ENCODE measurements around the gene RALGAPA2. TPM values are rescaled to one million over a fixed set of nuclear protein-coding genes. Genes with fewer than 3 reads are reported as not detected.

Gene RALGAPA2
- total RNA-seq, 1 experiment from 2014 or later: 18.2 TPM

DNA sequence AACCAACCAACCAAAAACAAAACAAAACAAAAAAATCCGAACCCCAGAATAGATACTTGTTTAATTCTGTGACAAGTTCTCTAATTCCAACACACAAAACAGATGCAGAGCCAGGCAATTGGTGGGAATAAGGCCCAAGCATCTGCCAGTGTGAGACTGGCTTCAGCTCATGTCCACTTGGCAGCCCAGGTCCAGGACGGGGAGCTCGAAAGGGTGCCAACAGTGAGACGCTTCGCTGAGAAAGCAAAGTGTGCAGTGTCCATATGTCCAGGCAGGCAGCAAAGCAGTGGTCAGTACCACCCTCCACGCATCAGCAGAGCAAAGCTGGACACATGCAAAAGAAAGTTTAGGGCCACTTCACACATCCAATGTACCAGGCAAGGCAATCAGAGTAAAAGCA lies 102.9 kb downstream of the RALGAPA2 start (continued):
- TF ChIP-seq NFATC4 (CRISPR knock-in tag; IDR thresholded peaks at IDR 0.05) (no peak), GABPB1 (CRISPR knock-in tag; IDR thresholded peaks at IDR 0.05) (no peak), ZNF219 (CRISPR knock-in tag; IDR thresholded peaks at IDR 0.05; ENCODE audit: borderline replicate concordance) (no peak), FOXK1 (CRISPR knock-in tag; IDR thresholded peaks at IDR 0.05) (no peak)
- TF ChIP-seq, protein P1, sequence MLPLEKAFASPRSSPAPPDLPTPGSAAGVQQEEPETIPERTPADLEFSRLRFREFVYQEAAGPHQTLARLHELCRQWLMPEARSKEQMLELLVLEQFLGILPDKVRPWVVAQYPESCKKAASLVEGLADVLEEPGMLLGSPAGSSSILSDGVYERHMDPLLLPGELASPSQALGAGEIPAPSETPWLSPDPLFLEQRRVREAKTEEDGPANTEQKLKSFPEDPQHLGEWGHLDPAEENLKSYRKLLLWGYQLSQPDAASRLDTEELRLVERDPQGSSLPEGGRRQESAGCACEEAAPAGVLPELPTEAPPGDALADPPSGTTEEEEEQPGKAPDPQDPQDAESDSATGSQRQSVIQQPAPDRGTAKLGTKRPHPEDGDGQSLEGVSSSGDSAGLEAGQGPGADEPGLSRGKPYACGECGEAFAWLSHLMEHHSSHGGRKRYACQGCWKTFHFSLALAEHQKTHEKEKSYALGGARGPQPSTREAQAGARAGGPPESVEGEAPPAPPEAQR (CRISPR knock-in tag; IDR thresholded peaks at IDR 0.05): no peak
- TF ChIP-seq, protein P2, sequence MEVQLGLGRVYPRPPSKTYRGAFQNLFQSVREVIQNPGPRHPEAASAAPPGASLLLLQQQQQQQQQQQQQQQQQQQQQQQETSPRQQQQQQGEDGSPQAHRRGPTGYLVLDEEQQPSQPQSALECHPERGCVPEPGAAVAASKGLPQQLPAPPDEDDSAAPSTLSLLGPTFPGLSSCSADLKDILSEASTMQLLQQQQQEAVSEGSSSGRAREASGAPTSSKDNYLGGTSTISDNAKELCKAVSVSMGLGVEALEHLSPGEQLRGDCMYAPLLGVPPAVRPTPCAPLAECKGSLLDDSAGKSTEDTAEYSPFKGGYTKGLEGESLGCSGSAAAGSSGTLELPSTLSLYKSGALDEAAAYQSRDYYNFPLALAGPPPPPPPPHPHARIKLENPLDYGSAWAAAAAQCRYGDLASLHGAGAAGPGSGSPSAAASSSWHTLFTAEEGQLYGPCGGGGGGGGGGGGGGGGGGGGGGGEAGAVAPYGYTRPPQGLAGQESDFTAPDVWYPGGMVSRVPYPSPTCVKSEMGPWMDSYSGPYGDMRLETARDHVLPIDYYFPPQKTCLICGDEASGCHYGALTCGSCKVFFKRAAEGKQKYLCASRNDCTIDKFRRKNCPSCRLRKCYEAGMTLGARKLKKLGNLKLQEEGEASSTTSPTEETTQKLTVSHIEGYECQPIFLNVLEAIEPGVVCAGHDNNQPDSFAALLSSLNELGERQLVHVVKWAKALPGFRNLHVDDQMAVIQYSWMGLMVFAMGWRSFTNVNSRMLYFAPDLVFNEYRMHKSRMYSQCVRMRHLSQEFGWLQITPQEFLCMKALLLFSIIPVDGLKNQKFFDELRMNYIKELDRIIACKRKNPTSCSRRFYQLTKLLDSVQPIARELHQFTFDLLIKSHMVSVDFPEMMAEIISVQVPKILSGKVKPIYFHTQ (CRISPR knock-in tag; IDR thresholded peaks at IDR 0.05): no peak

DNA sequence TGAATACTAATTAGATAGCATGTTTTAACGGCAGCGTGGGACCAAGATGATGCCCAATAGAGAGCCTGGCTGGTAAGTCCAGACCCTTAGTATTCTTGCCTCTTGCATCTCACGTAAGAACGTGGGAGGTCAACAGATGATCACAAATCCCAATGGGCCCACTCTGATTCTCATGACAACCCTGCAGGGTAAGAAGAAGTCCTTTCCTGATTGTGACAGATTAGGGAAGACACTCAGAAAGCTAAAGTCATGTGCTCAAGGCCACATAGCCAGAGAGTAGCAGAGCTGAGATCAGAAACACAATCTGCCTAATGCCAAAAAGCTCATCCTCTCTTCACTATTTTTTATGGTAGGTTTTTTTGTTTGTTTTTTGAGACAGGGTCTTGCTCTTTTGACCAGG lies 103.8 kb downstream of the RALGAPA2 start:
- no peaks in the 10 kb centered on the region for H3K4me1 Mint-ChIP-seq
- POLR2A ChIA-PET: no interaction called here
- no peak overlapping the region for H3K4me3 Mint-ChIP-seq
- no peaks in the 10 kb centered on the region for H3K9me3 Mint-ChIP-seq
- ATAC-seq: no peak
- TF ChIP-seq GTF2I (CRISPR knock-in tag; conservative IDR thresholded peaks at IDR 0.05): no peak
- TF ChIP-seq TEAD4 (CRISPR knock-in tag; IDR thresholded peaks at IDR 0.05): no peak
- no peak for TF ChIP-seq SP1 (CRISPR knock-in tag; conservative IDR thresholded peaks at IDR 0.05)
- TF ChIP-seq CREB1 (CRISPR knock-in tag; IDR thresholded peaks at IDR 0.05): no peak
- no peak for TF ChIP-seq ZNF396 (CRISPR knock-in tag; IDR thresholded peaks at IDR 0.05; ENCODE audit: borderline replicate concordance)
- TF ChIP-seq, protein P3, sequence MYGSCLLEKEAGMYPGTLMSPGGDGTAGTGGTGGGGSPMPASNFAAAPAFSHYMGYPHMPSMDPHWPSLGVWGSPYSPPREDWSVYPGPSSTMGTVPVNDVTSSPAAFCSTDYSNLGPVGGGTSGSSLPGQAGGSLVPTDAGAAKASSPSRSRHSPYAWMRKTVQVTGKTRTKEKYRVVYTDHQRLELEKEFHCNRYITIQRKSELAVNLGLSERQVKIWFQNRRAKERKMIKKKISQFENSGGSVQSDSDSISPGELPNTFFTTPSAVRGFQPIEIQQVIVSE (CRISPR knock-in tag; IDR thresholded peaks at IDR 0.05; ENCODE audit: borderline replicate concordance): no peak
- TF ChIP-seq TCF7 (CRISPR knock-in tag; IDR thresholded peaks at IDR 0.05; ENCODE audit: low read depth): no peak
- no peak for TF ChIP-seq ZNF121 (CRISPR knock-in tag; IDR thresholded peaks at IDR 0.05)
- TF ChIP-seq ZNF671 (CRISPR knock-in tag; IDR thresholded peaks at IDR 0.05): no peak
- TF ChIP-seq NR1H2 (CRISPR knock-in tag; IDR thresholded peaks at IDR 0.05): no peak
- TF ChIP-seq CREM (CRISPR knock-in tag; IDR thresholded peaks at IDR 0.05): no peak
- TF ChIP-seq JUN (CRISPR knock-in tag; IDR thresholded peaks at IDR 0.05): no peak
- TF ChIP-seq GRHL2 (CRISPR knock-in tag; IDR thresholded peaks at IDR 0.05; ENCODE audit: insufficient replicate concordance, severe bottlenecking): no peak
- TF ChIP-seq, protein P4, sequence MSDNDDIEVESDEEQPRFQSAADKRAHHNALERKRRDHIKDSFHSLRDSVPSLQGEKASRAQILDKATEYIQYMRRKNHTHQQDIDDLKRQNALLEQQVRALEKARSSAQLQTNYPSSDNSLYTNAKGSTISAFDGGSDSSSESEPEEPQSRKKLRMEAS (CRISPR knock-in tag; IDR thresholded peaks at IDR 0.05): no peak
- no peak for TF ChIP-seq ZNF423 (CRISPR knock-in tag; IDR thresholded peaks at IDR 0.05)
- TF ChIP-seq NR2C2 (CRISPR knock-in tag; IDR thresholded peaks at IDR 0.05): no peak
- TF ChIP-seq, protein P5, sequence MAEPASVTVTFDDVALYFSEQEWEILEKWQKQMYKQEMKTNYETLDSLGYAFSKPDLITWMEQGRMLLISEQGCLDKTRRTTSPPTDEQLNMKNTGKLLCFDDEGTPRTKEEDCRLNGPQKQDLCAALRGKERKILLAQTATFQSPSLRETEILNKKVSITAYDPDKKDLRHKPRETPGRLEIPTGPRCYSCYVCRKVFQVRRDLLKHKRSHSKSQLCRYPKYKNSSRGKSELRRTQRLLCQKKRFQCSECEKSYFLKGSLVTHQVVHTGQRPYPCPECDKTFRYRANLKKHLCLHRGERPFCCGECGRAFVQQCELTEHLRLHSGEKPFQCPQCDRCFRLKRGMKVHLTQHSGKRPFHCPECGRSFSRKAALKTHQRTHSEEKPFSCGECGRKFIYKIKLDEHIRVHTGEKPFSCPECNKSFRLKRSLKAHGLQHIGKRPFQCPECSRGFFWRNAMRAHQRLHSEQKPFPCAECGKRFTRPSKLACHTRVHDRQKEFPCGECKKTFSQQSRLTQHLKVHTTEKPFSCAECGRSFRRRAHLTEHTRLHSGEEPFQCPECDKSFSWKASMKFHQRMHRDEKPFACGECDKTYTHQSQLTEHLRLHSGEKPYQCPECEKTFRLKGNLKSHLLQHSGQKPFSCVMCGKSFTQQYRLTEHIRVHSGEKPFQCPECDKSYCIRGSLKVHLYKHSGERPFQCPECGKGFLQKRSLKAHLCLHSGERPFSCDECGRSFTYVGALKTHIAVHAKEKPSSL (CRISPR knock-in tag; conservative IDR thresholded peaks at IDR 0.05): no peak
- TF ChIP-seq, protein P2 (CRISPR knock-in tag; IDR thresholded peaks at IDR 0.05): no peak
- no peak for TF ChIP-seq CBFB (CRISPR knock-in tag; IDR thresholded peaks at IDR 0.05; ENCODE audit: low read depth)
- H3K36me3 Mint-ChIP-seq: peaks cover 5% of the 10 kb centered on the region; the same call in 1 of the 2 replicates
- H3K27me3 Mint-ChIP-seq (ENCODE audit: low read depth): no peaks in the 10 kb centered on the region
- CTCF ChIA-PET: interaction anchor here (2.7 kb wide), 1 partner anchor 15 kb away, joined by 9 read pairs; no protein-coding TSS in a partner anchor
- DNase-seq (ENCODE audit: low spot score): no peak
- H3K27ac Mint-ChIP-seq: no peak overlapping the region
